Parathyroid adenoma (tissue), 2 donors: ENCODE results near the gene VCAM1.

Experiments used
- H2AFZ ChIP-seq: fragments of 300-600 bp; sonication (generic); one replicate; pipeline ENCODE4 v1.7.0; 2017; ENCODE audit warnings: antibody characterized with exemption, mild to moderate bottlenecking
- H3K27ac ChIP-seq: fragments of 300-600 bp; sonication (generic); one replicate; pipeline ENCODE4 v1.7.0; 2017
- H3K27me3 ChIP-seq: fragments of 300-600 bp; sonication (generic); one replicate; pipeline ENCODE4 v1.7.0; 2017; ENCODE audit warnings: low read length; ENCODE audit not compliant: control insufficient read depth, insufficient read depth
- H3K36me3 ChIP-seq: fragments of 300-600 bp; sonication (generic); one replicate; pipeline ENCODE4 v1.7.0; 2017; ENCODE audit warnings: low read length; ENCODE audit not compliant: control insufficient read depth, insufficient read depth
- H3K4me1 ChIP-seq: fragments of 300-600 bp; sonication (generic); one replicate; pipeline ENCODE4 v1.7.0; 2017; ENCODE audit warnings: control low read depth
- H3K4me2 ChIP-seq: fragments of 300-600 bp; sonication (generic); one replicate; pipeline ENCODE4 v1.7.0; 2017; ENCODE audit warnings: low read length
- H3K4me3 ChIP-seq: fragments of 300-600 bp; sonication (generic); one replicate; pipeline ENCODE4 v1.7.0; 2017; ENCODE audit warnings: low read depth, low read length
- H3K79me2 ChIP-seq: fragments of 300-600 bp; sonication (generic); one replicate; pipeline ENCODE4 v1.7.0; 2017; ENCODE audit warnings: control low read depth
- H3K9ac ChIP-seq: fragments of 300-600 bp; sonication (generic); one replicate; pipeline ENCODE4 v1.7.0; 2017; ENCODE audit warnings: mild to moderate bottlenecking
- H3K9me3 ChIP-seq: fragments of 300-600 bp; sonication (generic); one replicate; pipeline ENCODE4 v1.7.0; 2017; ENCODE audit warnings: low read length; ENCODE audit not compliant: control insufficient read depth
- CTCF ChIP-seq: fragments of 300-600 bp; sonication (generic); IDR thresholded peaks from one replicate; pipeline ENCODE4 v1.7.0; 2017; ENCODE audit warnings: antibody characterized with exemption, mild to moderate bottlenecking
- donor health status: primary hyperparathyroidism.

The VCAM1 gene

GRCh38 chr1:100769323-100769722, 49.8 kb downstream of the VCAM1 start:
- Histone ChIP-seq H3K9ac (no peak overlapping the region), H3K27ac (no peak overlapping the region), H3K4me2 (no peak overlapping the region), H3K36me3 (no peaks in the 10 kb centered on the region), H3K79me2 (no peaks in the 10 kb centered on the region), H2AFZ (no peak overlapping the region), H3K9me3 (no peaks in the 10 kb centered on the region), H3K4me3 (no peak overlapping the region), H3K27me3 (no peaks in the 10 kb centered on the region), H3K4me1 (no peaks in the 10 kb centered on the region)
- no peak for TF ChIP-seq CTCF

DNA sequence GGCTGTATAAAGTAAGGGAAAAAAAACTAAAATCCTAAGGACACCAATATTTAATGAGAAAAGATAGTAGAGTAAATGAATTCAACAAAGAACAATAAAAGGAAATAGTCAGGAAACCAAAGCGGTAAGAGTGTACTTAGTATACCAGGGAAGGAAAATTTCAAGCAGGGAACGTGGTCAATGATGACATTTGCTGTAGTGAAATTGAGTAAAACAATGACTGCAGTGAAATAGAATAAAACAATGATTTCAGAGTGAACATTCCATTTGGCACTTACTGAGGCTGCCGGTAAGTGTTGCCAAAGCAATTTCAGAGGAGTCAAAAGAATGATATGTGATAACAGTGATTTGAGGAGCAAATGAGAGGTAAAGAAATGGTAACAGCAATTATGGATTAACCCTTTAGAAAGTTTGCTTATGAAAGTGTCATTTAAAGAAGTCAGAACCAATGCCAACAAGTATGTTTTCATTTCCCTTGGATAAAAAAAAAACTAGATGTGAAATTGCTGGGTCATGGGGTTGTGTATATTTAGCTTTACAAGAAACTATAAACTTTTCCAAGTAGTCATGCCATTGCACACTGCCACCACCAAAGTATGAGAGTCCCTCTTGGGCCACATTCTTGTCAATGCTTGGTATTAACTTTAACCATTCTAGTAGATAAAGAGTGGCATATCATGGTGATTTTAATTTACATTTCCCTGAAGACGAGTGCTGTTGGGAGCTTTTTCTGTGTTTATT, 50.5 kb downstream of the VCAM1 start:
- Histone ChIP-seq H3K4me2 (no peak overlapping the region), H3K9ac (no peak overlapping the region), H3K4me1 (no peaks in the 10 kb centered on the region), H3K27ac (no peak overlapping the region), H2AFZ (no peak overlapping the region), H3K79me2 (no peaks in the 10 kb centered on the region), H3K4me3 (no peak overlapping the region), H3K9me3 (no peaks in the 10 kb centered on the region), H3K36me3 (no peaks in the 10 kb centered on the region), H3K27me3 (no peaks in the 10 kb centered on the region)
- no peak for TF ChIP-seq CTCF

DNA sequence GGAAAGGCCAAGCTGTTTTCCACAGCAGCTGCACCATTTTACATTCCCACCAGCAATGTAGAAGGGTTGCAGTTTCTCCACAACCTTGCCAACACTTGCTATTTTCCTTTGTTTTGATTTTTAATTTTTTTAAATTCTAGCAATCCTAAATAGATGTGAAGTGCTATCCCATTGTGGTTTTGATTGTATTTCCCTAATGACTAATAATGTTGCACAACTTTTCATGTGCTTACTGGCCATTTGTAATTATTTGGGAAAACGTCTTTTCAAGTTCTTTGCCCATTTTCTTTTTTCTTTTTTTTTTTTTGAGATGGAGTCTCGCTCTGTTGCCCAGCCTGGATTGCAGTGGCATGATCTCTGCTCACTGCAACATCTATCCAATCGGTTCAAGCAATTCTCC, 53.9 kb downstream of the VCAM1 start:
- H3K36me3 ChIP-seq, result no peaks in the 10 kb centered on the region
- H3K4me3 ChIP-seq, result no peak overlapping the region
- H3K4me2 ChIP-seq, result no peak overlapping the region
- H3K27ac ChIP-seq, result no peak overlapping the region
- no peaks in the 10 kb centered on the region for H3K9me3 ChIP-seq
- TF ChIP-seq CTCF, result no peak
- no peaks in the 10 kb centered on the region for H3K27me3 ChIP-seq
- H3K4me1 ChIP-seq, result no peaks in the 10 kb centered on the region
- H2AFZ ChIP-seq, result no peak overlapping the region
- no peaks in the 10 kb centered on the region for H3K79me2 ChIP-seq
- no peak overlapping the region for H3K9ac ChIP-seq

DNA sequence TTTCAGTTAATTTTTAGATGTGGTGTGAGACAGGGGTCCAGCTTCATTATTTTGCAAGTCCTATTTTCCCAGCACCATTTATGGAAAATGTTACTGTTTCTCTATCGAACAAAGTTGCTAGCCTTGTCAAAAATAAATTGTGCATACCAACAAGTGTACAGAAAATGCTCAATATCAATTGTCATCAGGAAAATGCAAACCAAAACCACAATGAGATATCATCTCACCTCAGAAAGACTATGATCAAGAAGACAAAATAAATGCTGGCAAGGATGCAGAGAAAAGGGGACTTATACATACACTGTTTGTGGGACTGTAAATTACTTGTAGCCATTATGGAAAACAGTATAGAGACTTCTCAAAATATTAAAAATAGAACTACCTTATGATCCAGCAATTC, 54.8 kb downstream of the VCAM1 start:
- Histone ChIP-seq H3K9ac (no peak overlapping the region), H3K36me3 (no peaks in the 10 kb centered on the region), H3K9me3 (no peaks in the 10 kb centered on the region), H2AFZ (no peak overlapping the region), H3K27me3 (no peaks in the 10 kb centered on the region), H3K4me1 (no peaks in the 10 kb centered on the region), H3K4me2 (no peak overlapping the region), H3K4me3 (no peak overlapping the region), H3K79me2 (no peaks in the 10 kb centered on the region), H3K27ac (no peak overlapping the region)
- TF ChIP-seq CTCF, result no peak

DNA sequence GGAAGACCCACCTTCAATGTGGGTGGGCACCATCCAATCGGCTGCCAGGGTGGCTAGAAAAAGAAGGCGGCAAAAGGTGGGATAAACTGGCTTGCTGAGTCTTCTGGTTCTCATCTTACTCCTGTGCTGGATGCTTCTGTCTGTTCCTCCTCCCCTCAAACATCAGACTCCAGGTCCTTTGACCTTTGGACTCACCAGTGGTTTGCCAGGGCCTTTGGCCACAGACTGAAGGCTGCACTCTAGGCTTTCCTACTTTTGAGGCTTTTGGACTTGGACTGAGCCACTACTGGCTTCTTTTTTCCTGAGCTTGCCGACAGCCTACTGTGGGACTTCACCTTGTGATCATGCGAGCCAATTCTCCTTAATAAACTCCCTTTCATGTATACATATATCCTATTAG, 55.9 kb downstream of the VCAM1 start:
- H3K9me3 ChIP-seq, result no peaks in the 10 kb centered on the region
- no peak for TF ChIP-seq CTCF

More for the DNA sequence above, 55.9 kb downstream of the VCAM1 start:
- Histone ChIP-seq H3K79me2 (no peaks in the 10 kb centered on the region), H2AFZ (no peak overlapping the region), H3K9ac (no peak overlapping the region), H3K27ac (no peak overlapping the region), H3K4me3 (no peak overlapping the region), H3K36me3 (no peaks in the 10 kb centered on the region), H3K27me3 (no peaks in the 10 kb centered on the region), H3K4me2 (no peak overlapping the region), H3K4me1 (no peaks in the 10 kb centered on the region)
